Measurements from ENCODE around the gene SLC25A43.

Gene SLC25A43

GRCh38 chrX:119495734-119496726 lies 96.9 kb downstream of the SLC25A43 start:
- H3K9me2 ChIP-seq (replicated peaks; ENCODE audit: insufficient read depth, low read length) = no peaks in the 10 kb centered on the region
- H2AFZ ChIP-seq (ENCODE audit: low read length) = peak overlapping the region; percentile 29
- no peak overlapping the region for H3K9ac ChIP-seq (ENCODE audit: low read length)
- peak overlapping the region; percentile 13 for H3K4me2 ChIP-seq (ENCODE audit: low read depth, low read length)
- H3K4me1 ChIP-seq (ENCODE audit: low read length) = peaks cover 19% of the 10 kb centered on the region
- H3F3A ChIP-seq (ENCODE audit: insufficient read depth, low read length) = no peaks in the 10 kb centered on the region
- H4K20me1 ChIP-seq (ENCODE audit: insufficient read depth, low read length) = no peaks in the 10 kb centered on the region
- TF ChIP-seq CTCF (IDR thresholded peaks at IDR 0.05; ENCODE audit: low read length) (no peak), EZH2 (optimal IDR thresholded peaks at IDR 0.05; ENCODE audit: low read depth, low read length) (no peak), EZH2phosphoT487 (IDR thresholded peaks at IDR 0.05; ENCODE audit: low read length) (no peak)
- no peaks in the 10 kb centered on the region for H3K9me3 ChIP-seq (replicated peaks; ENCODE audit: insufficient read depth, low read length)
- H3K27ac ChIP-seq (ENCODE audit: low read length) = peak overlapping the region; percentile 33; the same call in 1 of the 2 replicates
- peak; percentile 67 for DNase-seq
- no peak overlapping the region for H3K4me3 ChIP-seq (ENCODE audit: low read length)
- no peaks in the 10 kb centered on the region for H3K36me3 ChIP-seq (replicated peaks; ENCODE audit: insufficient read depth, low read length)
- no peaks in the 10 kb centered on the region for H3K79me2 ChIP-seq (ENCODE audit: low read length)
- no peaks in the 10 kb centered on the region for H3K27me3 ChIP-seq (replicated peaks; ENCODE audit: insufficient read depth, low read length)

GRCh38 chrX:119497185-119497584 lies 98.0 kb downstream of the SLC25A43 start:
- H2AFZ ChIP-seq (ENCODE audit: low read length) = no peak overlapping the region
- no peak overlapping the region for H3K4me2 ChIP-seq (ENCODE audit: low read depth, low read length)
- no peaks in the 10 kb centered on the region for H3K9me2 ChIP-seq (replicated peaks; ENCODE audit: insufficient read depth, low read length)
- H3K27me3 ChIP-seq (replicated peaks; ENCODE audit: insufficient read depth, low read length) = no peaks in the 10 kb centered on the region
- H4K20me1 ChIP-seq (ENCODE audit: insufficient read depth, low read length) = no peaks in the 10 kb centered on the region
- H3K9ac ChIP-seq (ENCODE audit: low read length) = no peak overlapping the region
- DNase-seq = no peak
- no peaks in the 10 kb centered on the region for H3K36me3 ChIP-seq (replicated peaks; ENCODE audit: insufficient read depth, low read length)
- no peaks in the 10 kb centered on the region for H3K9me3 ChIP-seq (replicated peaks; ENCODE audit: insufficient read depth, low read length)
- no peak overlapping the region for H3K27ac ChIP-seq (ENCODE audit: low read length)
- no peak for TF ChIP-seq CTCF (IDR thresholded peaks at IDR 0.05; ENCODE audit: low read length)
- no peak for TF ChIP-seq EZH2 (optimal IDR thresholded peaks at IDR 0.05; ENCODE audit: low read depth, low read length)
- TF ChIP-seq EZH2phosphoT487 (IDR thresholded peaks at IDR 0.05; ENCODE audit: low read length) = no peak
- no peak overlapping the region for H3K4me3 ChIP-seq (ENCODE audit: low read length)
- no peaks in the 10 kb centered on the region for H3K79me2 ChIP-seq (ENCODE audit: low read length)
- H3K4me1 ChIP-seq (ENCODE audit: low read length) = peaks cover 19% of the 10 kb centered on the region
- H3F3A ChIP-seq (ENCODE audit: insufficient read depth, low read length) = no peaks in the 10 kb centered on the region

- TF ChIP-seq EZH2 (optimal IDR thresholded peaks at IDR 0.05; ENCODE audit: low read depth, low read length) = no peak
- no peak for TF ChIP-seq EZH2phosphoT487 (IDR thresholded peaks at IDR 0.05; ENCODE audit: low read length)
- TF ChIP-seq CTCF (IDR thresholded peaks at IDR 0.05; ENCODE audit: low read length) = no peak
- H3K9me2 ChIP-seq (replicated peaks; ENCODE audit: insufficient read depth, low read length) = no peaks in the 10 kb centered on the region
- no peaks in the 10 kb centered on the region for H4K20me1 ChIP-seq (ENCODE audit: insufficient read depth, low read length)
- no peaks in the 10 kb centered on the region for H3F3A ChIP-seq (ENCODE audit: insufficient read depth, low read length)
- no peaks in the 10 kb centered on the region for H3K36me3 ChIP-seq (replicated peaks; ENCODE audit: insufficient read depth, low read length)
- H3K27ac ChIP-seq (ENCODE audit: low read length) = no peak overlapping the region
- no peak overlapping the region for H3K4me3 ChIP-seq (ENCODE audit: low read length)
- no peak overlapping the region for H3K4me2 ChIP-seq (ENCODE audit: low read depth, low read length)
- H3K4me1 ChIP-seq (ENCODE audit: low read length) = peaks cover 19% of the 10 kb centered on the region
- H2AFZ ChIP-seq (ENCODE audit: low read length) = no peak overlapping the region
- H3K9ac ChIP-seq (ENCODE audit: low read length) = no peak overlapping the region
- no peak for DNase-seq
- H3K79me2 ChIP-seq (ENCODE audit: low read length) = no peaks in the 10 kb centered on the region
- H3K9me3 ChIP-seq (replicated peaks; ENCODE audit: insufficient read depth, low read length) = no peaks in the 10 kb centered on the region
- no peaks in the 10 kb centered on the region for H3K27me3 ChIP-seq (replicated peaks; ENCODE audit: insufficient read depth, low read length)
Observed at GRCh38 chrX:119500061-119500800, 101.1 kb downstream of the SLC25A43 start.

Measured in MM.1S (cell line).